ENCODE measurements around the gene ALPL.

Gene ALPL

DNA sequence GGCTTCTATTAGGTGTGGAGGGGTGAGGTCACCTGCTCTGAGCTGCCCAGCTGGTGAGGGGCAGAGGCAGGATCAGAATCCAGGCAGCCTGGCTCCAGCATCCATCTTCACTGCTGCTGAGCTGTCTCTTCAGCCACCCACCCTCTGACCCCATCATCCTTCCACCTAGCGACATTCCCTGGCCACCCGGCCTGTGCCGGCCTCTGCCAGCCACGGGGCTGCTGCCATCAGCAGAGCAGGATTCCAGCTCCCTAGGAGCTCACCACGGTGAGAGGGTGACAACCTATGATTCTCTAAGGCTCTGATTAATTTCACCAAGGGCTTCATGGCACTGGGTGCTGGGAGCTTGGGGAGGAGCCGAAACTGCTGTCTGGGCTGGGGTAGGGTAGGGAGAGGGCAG, 32.1 kb downstream of the ALPL start:
- Histone ChIP-seq H4K8ac (ENCODE audit: low read depth, low read length) (no peak overlapping the region), H3K27ac (ENCODE audit: low read depth, low read length) (no peak overlapping the region), H4K12ac (ENCODE audit: low read depth, low read length) (no peak overlapping the region), H3K18ac (ENCODE audit: low read length) (no peak overlapping the region), H3K4me2 (ENCODE audit: low read length) (no peak overlapping the region), H3K27me3 (ENCODE audit: insufficient read depth, low read length) (no peaks in the 10 kb centered on the region), H3K4me3 (ENCODE audit: low read depth, low read length) (no peak overlapping the region), H4K91ac (ENCODE audit: low read depth, low read length) (no peak overlapping the region), H3K4ac (ENCODE audit: low read depth, low read length) (no peak overlapping the region), H2AK5ac (ENCODE audit: low read length) (no peak overlapping the region), H3K79me2 (ENCODE audit: control insufficient read depth, insufficient read depth, low read length, poor library complexity) (no peaks in the 10 kb centered on the region), H3K9me3 (ENCODE audit: insufficient read depth, low read depth, low read length) (no peaks in the 10 kb centered on the region), H2AFZ (ENCODE audit: insufficient read depth, low read length, poor library complexity) (no peak overlapping the region), H2BK120ac (ENCODE audit: insufficient read depth, low read length, poor library complexity) (no peak overlapping the region), H2BK12ac (ENCODE audit: low read length) (no peak overlapping the region), H3K79me1 (ENCODE audit: low read length) (no peaks in the 10 kb centered on the region), H3K4me1 (ENCODE audit: control insufficient read depth in 1 of 2, insufficient read depth in 2 of 2, low read length in 2 of 2) (peaks cover 9 to 10% of the 10 kb centered on the region in 2 experiments), H3K9ac (ENCODE audit: low read length) (no peak overlapping the region), H3K36me3 (ENCODE audit: control insufficient read depth in 1 of 2, insufficient read depth in 2 of 2, low read length in 2 of 2) (no peaks in the 10 kb centered on the region), H3K23ac (ENCODE audit: low read length) (no peak overlapping the region), H3K14ac (ENCODE audit: low read length) (no peak overlapping the region), H2BK5ac (ENCODE audit: low read depth, low read length, poor library complexity) (no peak overlapping the region)
- no CpG with 5 or more reads among the region's 6 CpGs for WGBS (ENCODE audit: extremely low coverage, insufficient coverage, insufficient read length)
- DNase-seq: no peak

DNA sequence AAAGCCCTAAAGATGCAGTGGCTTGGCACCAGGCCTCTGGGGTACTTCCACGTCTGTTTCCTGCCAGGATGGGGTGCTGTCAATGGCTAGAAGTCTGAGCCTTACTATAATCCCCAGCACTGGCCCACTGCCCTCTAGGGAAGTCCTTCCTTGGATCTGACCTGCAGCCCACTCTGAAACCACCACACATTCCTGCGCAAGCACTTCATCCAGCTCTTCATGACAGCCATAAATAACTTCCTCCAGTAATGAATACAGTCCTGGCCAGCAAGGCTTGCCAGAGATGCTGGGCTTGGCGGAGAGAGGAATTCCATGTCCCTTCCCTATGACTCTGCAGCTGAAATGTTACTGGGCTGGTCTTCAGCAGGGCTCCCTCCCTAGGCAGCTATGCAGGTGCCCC, 32.6 kb downstream of the ALPL start:
- Histone ChIP-seq H2AFZ (ENCODE audit: insufficient read depth, low read length, poor library complexity) (no peak overlapping the region), H3K14ac (ENCODE audit: low read length) (no peak overlapping the region)
- WGBS (ENCODE audit: extremely low coverage, insufficient coverage, insufficient read length): no CpG with 5 or more reads among the region's 3 CpGs

DNA sequence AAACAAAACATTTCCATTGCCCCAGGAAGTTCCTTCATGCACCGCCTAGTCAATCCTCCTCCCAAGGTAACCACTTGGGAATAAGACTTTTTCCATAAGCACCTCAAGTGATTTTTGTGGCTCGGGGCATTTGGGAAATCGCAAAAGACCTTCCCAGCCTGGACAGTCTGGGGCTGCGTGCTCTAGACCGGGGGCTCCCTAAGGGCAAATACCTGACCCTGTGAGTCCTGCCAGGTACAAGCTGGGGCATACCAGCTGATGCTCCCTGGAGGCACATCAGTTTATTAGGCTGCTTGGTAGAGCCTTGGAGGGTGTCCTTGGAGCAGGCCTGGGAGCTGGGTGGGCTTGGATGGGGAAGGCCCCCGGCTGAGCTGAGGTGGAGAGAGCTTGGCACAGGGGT, 34.4 kb downstream of the ALPL start:
- peak; percentile 50 to 65 for DNase-seq
- no peak overlapping the region for H3K23ac ChIP-seq (ENCODE audit: low read length)
- H4K91ac ChIP-seq (ENCODE audit: low read depth, low read length): no peak overlapping the region
- H3K14ac ChIP-seq (ENCODE audit: low read length): no peak overlapping the region
- WGBS (ENCODE audit: extremely low coverage, insufficient coverage, insufficient read length): no CpG with 5 or more reads among the region's 6 CpGs
- no peak overlapping the region for H3K4ac ChIP-seq (ENCODE audit: low read depth, low read length)
- no peak overlapping the region for H3K9ac ChIP-seq (ENCODE audit: low read length)
- H4K12ac ChIP-seq (ENCODE audit: low read depth, low read length): no peak overlapping the region
- no peak overlapping the region for H2BK120ac ChIP-seq (ENCODE audit: insufficient read depth, low read length, poor library complexity)
- H3K36me3 ChIP-seq (ENCODE audit: control insufficient read depth in 1 of 2, insufficient read depth in 2 of 2, low read length in 2 of 2): no peaks in the 10 kb centered on the region
- H3K4me1 ChIP-seq (ENCODE audit: control insufficient read depth in 1 of 2, insufficient read depth in 2 of 2, low read length in 2 of 2): peaks cover 9 to 10% of the 10 kb centered on the region in 2 experiments
- H2AFZ ChIP-seq (ENCODE audit: insufficient read depth, low read length, poor library complexity): no peak overlapping the region
- no peak overlapping the region for H3K18ac ChIP-seq (ENCODE audit: low read length)
- no peak overlapping the region for H3K27ac ChIP-seq (ENCODE audit: low read depth, low read length)
- H3K4me3 ChIP-seq (ENCODE audit: low read depth, low read length): no peak overlapping the region
- no peaks in the 10 kb centered on the region for H3K9me3 ChIP-seq (ENCODE audit: insufficient read depth, low read depth, low read length)
- H2BK5ac ChIP-seq (ENCODE audit: low read depth, low read length, poor library complexity): no peak overlapping the region
- H3K79me2 ChIP-seq (ENCODE audit: control insufficient read depth, insufficient read depth, low read length, poor library complexity): no peaks in the 10 kb centered on the region
- H3K4me2 ChIP-seq (ENCODE audit: low read length): no peak overlapping the region
- H3K79me1 ChIP-seq (ENCODE audit: low read length): no peaks in the 10 kb centered on the region
- H2AK5ac ChIP-seq (ENCODE audit: low read length): no peak overlapping the region
- H2BK12ac ChIP-seq (ENCODE audit: low read length): no peak overlapping the region
- H4K8ac ChIP-seq (ENCODE audit: low read depth, low read length): no peak overlapping the region
- no peaks in the 10 kb centered on the region for H3K27me3 ChIP-seq (ENCODE audit: insufficient read depth, low read length)

More for the DNA sequence above, 32.6 kb downstream of the ALPL start:
- no peak overlapping the region for H4K8ac ChIP-seq (ENCODE audit: low read depth, low read length)
- H3K9ac ChIP-seq (ENCODE audit: low read length): no peak overlapping the region
- no peak overlapping the region for H3K23ac ChIP-seq (ENCODE audit: low read length)
- peaks cover 9 to 10% of the 10 kb centered on the region in 2 experiments for H3K4me1 ChIP-seq (ENCODE audit: control insufficient read depth in 1 of 2, insufficient read depth in 2 of 2, low read length in 2 of 2)
- no peak overlapping the region for H3K27ac ChIP-seq (ENCODE audit: low read depth, low read length)
- H3K79me1 ChIP-seq (ENCODE audit: low read length): no peaks in the 10 kb centered on the region
- no peaks in the 10 kb centered on the region for H3K9me3 ChIP-seq (ENCODE audit: insufficient read depth, low read depth, low read length)
- no peak overlapping the region for H2AK5ac ChIP-seq (ENCODE audit: low read length)
- no peak overlapping the region for H2BK120ac ChIP-seq (ENCODE audit: insufficient read depth, low read length, poor library complexity)
- no peak for DNase-seq
- no peak overlapping the region for H4K91ac ChIP-seq (ENCODE audit: low read depth, low read length)
- H3K4me3 ChIP-seq (ENCODE audit: low read depth, low read length): no peak overlapping the region
- H3K18ac ChIP-seq (ENCODE audit: low read length): no peak overlapping the region
- no peak overlapping the region for H3K4me2 ChIP-seq (ENCODE audit: low read length)
- H2BK5ac ChIP-seq (ENCODE audit: low read depth, low read length, poor library complexity): no peak overlapping the region
- no peaks in the 10 kb centered on the region for H3K36me3 ChIP-seq (ENCODE audit: control insufficient read depth in 1 of 2, insufficient read depth in 2 of 2, low read length in 2 of 2)
- no peak overlapping the region for H3K4ac ChIP-seq (ENCODE audit: low read depth, low read length)
- no peak overlapping the region for H4K12ac ChIP-seq (ENCODE audit: low read depth, low read length)
- no peaks in the 10 kb centered on the region for H3K79me2 ChIP-seq (ENCODE audit: control insufficient read depth, insufficient read depth, low read length, poor library complexity)
- H3K27me3 ChIP-seq (ENCODE audit: insufficient read depth, low read length): no peaks in the 10 kb centered on the region
- H2BK12ac ChIP-seq (ENCODE audit: low read length): no peak overlapping the region

- Histone ChIP-seq H2AFZ (ENCODE audit: insufficient read depth, low read length, poor library complexity) (no peak overlapping the region), H3K79me2 (ENCODE audit: control insufficient read depth, insufficient read depth, low read length, poor library complexity) (no peaks in the 10 kb centered on the region), H3K4me3 (ENCODE audit: low read depth, low read length) (no peak overlapping the region), H2BK5ac (ENCODE audit: low read depth, low read length, poor library complexity) (no peak overlapping the region), H3K4me2 (ENCODE audit: low read length) (no peak overlapping the region), H3K79me1 (ENCODE audit: low read length) (no peaks in the 10 kb centered on the region), H3K27ac (ENCODE audit: low read depth, low read length) (no peak overlapping the region), H3K4ac (ENCODE audit: low read depth, low read length) (no peak overlapping the region), H3K9ac (ENCODE audit: low read length) (no peak overlapping the region), H2AK5ac (ENCODE audit: low read length) (no peak overlapping the region), H3K18ac (ENCODE audit: low read length) (no peak overlapping the region), H2BK12ac (ENCODE audit: low read length) (no peak overlapping the region), H3K23ac (ENCODE audit: low read length) (no peak overlapping the region), H4K91ac (ENCODE audit: low read depth, low read length) (no peak overlapping the region), H4K8ac (ENCODE audit: low read depth, low read length) (no peak overlapping the region), H3K36me3 (ENCODE audit: control insufficient read depth in 1 of 2, insufficient read depth in 2 of 2, low read length in 2 of 2) (no peaks in the 10 kb centered on the region), H3K9me3 (ENCODE audit: insufficient read depth, low read depth, low read length) (no peaks in the 10 kb centered on the region), H2BK120ac (ENCODE audit: insufficient read depth, low read length, poor library complexity) (no peak overlapping the region), H3K14ac (ENCODE audit: low read length) (no peak overlapping the region), H4K12ac (ENCODE audit: low read depth, low read length) (no peak overlapping the region), H3K27me3 (ENCODE audit: insufficient read depth, low read length) (no peaks in the 10 kb centered on the region), H3K4me1 (ENCODE audit: control insufficient read depth in 1 of 2, insufficient read depth in 2 of 2, low read length in 2 of 2) (peaks cover 9 to 10% of the 10 kb centered on the region in 2 experiments)
- DNase-seq: no peak
- WGBS (ENCODE audit: extremely low coverage, insufficient coverage, insufficient read length): no CpG with 5 or more reads among the region's 4 CpGs
Measured at GRCh38 chr1:21544095-21544494, 34.9 kb downstream of the ALPL start.
